HG03378 (cell line): ENCODE data around the gene JAG1.

Experiments used
- ATAC-seq: cut with Tn5 transposase; IDR thresholded peaks from one replicate; pipeline ENCODE4 v1.9.1; 2021; ENCODE audit warnings: mild to moderate bottlenecking, moderate library complexity; ENCODE audit not compliant: unreplicated experiment

The JAG1 gene

DNA sequence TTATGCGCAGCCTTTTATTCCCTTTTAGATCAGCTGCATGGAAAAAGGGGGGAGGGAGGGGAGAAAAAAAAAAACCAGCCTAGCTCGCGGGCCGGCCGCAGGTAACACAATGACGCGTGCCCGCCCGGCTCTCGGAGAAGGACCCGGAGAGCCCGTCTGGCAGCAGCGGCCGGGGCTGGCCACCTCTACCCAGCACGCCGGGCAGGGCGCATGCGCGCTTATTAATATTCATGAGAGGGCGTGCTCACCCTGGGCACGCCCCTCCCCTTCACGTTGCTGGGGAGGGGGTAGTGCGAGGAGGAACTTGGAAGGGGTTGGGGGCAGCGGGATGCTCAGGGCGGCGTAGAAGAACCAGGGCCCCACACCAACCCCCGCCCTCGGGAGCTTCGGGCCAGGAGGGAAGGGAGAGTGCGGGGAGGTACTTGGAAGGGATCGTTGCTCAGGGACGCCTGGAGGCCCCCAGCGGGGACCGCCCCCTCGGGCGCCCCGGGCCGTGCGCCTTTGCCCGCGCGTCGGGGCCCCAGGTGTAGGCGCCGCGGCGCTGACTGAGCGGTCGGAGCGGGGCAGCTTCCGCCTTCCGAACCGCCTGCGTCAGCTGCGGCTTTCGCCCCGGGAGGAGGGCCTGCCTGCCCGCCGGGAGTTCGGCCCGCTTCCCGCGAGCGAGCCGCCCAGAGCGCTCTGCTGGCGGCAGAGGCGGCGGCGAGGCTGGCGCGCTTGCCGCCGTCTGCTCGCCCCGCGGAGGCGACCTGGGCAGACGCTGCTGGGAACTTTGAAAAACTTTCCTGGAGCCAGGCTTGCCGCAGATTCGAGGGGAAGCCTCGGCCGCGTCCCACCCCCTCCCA lies at the start of gene JAG1:
Gene JAG1 (minus strand): TSS at position 158 of the 842 bp plus-strand sequence. CDS start 469 bp downstream, outside the sequence.
- ATAC-seq, result peak; percentile 47

DNA sequence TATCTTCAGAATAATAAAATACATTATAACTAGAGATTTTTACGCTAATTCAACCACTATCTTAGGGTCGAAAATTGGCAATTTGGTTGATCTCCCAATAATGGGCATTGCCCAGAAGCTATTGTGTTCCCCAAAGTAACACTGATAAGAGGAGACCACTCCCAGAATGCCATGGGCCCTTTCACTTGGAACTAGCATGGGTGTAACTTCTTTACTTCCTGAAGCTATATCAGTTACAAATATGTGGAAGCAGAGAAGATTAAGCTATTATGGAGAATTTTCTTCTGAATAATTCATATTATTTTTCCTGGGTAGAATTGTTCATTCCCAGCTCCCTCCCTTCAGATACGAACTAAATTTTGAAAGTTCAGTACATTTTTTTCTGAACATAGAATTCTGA lies 48.2 kb upstream of the JAG1 start:
- ATAC-seq, result no peak

DNA sequence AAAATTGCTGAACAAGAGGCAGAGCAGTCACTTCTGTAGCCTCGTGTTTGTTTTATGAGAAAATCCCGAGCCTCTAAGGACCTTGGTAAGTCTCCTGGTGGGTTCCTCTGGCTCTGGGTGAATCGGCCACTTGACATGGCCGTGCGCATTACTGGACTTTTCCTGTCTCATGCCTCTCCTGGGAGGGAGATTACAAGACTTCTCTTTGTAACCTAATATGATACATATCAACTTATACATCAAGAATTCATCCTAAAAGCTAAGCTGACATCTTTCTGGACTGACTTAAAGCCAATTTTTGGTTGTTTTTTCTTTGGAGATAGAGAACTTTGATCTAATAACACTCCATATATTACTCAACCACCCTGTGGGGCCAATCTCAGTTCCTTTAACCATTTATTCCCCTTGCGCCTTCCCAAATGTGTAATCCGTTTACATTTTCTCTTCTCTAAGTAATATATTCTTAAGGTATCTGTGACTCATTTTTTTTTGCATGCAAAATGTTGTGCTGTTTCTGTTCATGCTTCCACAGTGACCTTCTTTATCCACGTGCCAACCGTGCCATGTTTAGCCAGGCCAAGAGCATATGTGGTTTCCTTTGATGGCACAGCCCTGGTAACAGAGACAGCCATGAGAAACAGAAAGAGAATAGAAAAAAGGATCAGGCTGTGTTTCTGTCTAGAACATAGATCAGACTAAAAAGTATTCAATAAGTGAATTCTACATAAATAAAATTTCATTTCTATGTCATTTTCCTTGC lies 47.5 kb upstream of the JAG1 start:
- no peak for ATAC-seq

DNA sequence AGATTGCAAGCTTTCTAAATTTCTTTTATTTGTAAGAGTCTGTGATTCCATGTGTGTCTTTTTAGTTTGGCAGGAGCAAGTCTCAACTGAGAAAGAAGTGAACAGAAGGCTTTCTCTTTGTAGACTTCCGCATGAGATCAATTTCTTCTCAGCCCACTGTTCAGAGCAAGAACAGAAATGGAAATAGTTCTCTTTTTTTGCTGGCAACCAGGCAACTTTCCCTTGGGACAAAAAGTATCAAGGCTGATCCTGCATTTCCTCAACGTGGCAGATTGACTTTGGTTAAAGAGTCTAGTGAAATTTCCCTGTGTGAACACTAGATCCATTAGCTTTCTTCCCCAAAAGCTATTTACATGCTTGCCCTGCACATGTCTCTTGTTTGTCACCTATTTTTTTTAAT lies 46.8 kb upstream of the JAG1 start:
- ATAC-seq, result no peak

DNA sequence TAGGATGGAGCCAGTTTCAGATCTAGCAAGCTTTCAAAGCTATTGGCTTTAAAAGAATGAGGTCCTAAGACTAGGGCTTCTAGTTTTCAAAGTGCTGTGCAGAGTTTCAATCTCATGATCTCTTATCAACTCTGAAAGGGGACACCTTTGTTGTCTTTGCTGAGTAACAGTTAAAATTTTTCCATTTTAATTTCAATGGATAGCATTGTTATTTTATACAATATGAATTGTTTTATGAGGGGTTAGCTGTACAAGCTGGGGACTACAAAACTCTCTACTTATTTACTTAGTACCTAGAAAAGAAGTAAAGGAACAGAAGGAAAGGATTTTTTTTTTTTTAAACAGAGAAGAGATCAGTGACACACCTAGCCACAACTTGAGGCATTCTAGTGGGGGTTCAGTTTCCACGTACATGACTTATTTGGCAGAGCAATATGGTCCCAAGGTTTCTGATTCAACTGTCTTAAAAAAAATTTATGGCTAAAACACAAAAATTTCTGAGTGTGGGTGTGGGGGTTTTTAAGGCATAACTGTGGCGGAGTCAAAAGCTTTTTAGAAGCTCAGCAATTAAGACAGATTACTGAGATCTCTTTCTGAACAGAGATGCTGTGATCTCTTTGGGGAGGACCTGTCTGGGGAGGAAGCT lies 46.1 kb upstream of the JAG1 start:
- ATAC-seq, result no peak

DNA sequence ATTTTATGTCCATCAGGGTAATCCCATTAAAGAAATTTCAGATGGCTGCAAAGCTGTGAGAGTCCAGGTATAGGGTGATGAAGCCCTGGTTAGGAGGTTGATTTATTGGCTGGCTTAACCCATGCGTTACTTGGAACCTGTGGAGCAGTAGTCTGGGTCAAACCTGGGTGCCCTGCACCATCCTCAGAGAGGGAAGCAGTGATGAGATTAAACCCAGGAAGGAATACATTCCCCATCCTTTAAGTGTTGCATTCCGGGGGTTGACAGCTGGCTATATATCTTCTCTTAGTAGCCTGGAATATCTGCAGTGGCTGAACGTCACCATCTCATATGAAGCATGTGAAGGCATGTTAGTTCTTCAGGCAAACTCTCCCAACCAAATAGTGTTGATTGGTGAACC lies 44.9 kb upstream of the JAG1 start:
- ATAC-seq, result no peak

DNA sequence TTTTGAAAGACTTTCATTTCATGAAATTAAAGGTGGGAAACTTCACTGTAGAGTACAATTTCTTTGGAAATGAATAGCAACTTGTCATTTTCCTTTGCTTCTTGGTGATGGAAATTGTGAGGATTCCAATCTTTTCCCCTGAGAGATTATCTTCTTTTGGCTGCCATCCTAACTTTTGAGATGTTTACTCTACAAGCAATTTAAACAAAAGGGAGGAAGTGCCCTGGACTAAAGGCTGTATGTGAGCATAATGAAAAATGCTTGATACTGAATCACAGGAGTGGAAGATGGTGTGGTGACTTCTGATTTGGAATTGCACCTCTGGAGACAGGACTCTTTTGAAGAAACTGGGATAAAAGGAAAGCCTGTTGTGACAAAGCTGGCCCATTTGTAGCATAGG lies 43.1 kb upstream of the JAG1 start:
- ATAC-seq, result no peak

DNA sequence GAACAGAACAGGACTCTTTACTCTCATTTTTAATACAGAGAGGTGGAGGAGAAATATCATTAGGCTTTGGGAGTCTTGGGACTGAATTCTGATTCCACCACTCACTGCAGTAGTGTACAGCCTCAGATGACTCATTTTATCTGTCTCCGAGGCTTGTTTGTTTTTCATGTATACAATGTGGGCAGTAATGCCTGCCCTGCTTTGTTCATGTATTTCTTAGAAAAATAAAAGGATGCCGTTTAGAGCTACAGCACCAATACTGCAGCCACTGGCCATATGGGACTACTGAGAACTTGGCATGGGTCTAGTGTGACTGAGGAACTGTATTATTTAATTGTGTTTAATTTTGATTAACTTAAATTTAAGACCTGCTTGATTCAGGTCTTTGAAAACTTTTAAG lies 41.2 kb upstream of the JAG1 start:
- ATAC-seq, result no peak

DNA sequence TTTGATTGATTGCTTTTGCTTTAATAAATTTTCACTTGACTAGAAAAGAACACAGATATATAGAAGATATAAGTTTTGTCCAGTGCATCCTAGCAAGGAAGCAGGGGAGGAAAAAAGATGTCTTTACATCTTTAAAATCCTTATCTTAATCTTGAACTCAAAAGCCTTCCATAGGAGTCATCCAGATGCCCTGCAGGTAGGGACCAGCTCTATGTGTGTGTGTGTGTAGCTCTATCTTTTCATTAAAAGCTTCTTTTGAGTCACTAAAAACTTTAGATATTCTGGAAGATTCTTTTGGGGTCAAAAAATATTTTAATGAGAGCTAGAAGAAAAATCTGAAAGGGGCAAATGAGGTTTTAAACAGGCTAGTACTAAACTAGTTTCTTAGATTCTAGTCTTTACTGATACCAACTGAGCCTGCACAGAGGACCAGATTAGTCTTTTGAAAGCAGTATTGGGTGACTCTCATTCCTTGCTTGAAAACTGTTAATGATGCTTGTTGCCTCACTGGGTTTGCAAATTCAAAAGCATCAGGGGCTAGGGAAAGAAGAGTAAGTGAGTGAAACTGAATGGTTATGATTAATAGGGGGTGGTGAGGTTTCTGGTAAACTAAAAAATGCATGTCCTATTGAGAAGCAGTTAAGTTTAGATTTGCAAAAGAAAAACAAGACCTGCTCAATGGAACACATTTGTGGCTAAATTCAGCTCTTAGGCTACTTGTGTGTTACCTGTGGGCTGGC lies 40.6 kb upstream of the JAG1 start:
- no peak for ATAC-seq

DNA sequence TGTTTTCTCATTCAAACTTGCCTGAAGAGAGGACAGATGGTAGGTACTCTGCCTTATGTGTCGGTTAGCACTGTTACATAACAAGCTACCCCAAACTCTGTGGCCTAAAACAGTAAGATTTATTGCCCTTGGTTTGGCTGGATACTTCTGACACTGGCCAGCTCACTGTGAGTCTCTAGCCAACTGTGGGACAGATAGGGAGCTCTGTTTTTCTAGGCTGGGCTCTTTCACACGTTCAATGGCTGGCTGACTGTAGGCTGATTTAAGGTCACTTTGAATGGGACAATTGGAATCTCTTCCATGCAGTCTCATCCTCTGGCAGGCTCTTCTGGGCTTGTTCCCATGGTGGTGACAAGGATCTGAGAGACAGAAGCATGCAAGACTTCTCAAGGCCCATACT lies 39.4 kb upstream of the JAG1 start:
- ATAC-seq, result no peak

DNA sequence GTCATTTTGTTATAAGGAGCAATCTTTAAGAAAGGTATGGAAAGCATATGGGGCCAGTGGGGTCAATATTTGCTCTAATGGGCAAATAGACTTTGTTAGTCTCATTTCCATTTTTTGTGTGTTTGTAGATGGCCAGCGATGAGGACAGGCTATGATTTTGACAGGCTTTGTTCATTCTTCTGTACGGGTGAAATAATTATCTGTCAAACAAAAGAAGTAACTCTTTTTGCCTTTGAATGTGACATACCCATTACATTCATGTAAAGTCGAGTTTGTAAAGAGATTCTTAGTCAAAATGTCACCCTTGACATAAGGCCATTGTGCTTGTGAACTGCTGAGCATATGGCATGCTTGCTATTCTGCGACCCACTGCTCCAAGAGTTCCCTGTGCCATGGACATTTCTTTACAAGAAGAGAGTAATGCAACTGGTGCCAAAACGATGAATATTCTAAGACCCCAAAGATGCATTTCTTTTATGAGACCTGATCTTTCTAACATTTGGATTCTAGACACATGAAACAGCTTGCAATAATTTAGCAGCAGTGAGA lies 38.2 kb upstream of the JAG1 start:
- ATAC-seq, result no peak

DNA sequence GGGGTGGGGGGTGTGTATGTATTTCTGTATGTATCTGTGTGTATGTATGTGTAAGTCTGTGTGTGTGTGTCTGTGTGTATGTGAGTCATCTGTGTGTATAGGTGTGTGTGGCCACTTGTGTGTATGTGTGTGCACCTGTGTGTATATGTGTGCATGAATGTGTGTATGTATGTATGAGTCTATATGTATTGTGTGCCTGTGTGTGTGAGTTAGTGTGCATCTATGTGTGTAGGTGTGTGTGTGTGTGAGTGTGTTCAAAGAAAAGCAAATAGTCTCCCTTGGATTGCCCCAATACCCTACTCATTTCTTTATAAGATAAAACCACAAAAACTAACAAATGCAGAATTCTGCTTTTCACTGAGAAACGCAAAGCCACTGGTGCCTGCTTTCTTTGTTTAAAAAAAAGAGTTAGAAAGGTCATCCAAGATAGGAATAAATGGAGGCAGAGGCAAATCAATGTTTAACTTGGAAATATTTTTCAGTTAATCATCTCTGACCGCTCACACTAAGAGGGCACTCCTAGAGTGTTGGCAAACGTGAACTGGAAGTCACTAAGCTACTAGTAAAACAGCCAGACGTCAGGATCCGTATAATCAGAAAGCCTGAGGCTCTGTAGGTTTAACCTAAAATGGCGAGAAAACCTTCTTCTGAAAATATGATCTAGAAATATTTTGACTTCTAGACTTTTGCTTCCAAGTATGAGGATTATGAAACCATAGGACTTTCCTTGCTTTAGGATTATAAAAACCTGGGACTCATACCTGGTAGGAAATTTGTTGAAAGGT lies 37.4 kb upstream of the JAG1 start:
- ATAC-seq, result no peak

DNA sequence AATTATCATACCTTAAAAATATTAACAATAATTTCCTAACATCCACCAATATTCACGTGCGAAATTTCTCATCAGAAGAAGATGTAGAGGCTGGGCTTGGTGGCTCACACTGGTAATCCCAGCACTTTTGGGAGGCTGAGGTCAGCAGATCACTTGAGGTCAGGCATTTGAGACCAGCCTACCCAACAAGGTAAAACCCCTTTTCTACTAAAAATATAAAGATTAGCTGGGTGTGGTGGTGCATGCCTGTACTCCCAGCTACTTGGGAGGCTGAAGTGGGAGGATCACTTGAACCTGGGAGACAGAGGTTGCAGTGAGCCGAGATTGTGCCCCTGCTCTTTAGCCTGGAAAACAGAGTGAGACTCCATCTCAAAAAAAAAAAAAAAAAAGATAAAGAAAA lies 36.1 kb upstream of the JAG1 start:
- no peak for ATAC-seq

DNA sequence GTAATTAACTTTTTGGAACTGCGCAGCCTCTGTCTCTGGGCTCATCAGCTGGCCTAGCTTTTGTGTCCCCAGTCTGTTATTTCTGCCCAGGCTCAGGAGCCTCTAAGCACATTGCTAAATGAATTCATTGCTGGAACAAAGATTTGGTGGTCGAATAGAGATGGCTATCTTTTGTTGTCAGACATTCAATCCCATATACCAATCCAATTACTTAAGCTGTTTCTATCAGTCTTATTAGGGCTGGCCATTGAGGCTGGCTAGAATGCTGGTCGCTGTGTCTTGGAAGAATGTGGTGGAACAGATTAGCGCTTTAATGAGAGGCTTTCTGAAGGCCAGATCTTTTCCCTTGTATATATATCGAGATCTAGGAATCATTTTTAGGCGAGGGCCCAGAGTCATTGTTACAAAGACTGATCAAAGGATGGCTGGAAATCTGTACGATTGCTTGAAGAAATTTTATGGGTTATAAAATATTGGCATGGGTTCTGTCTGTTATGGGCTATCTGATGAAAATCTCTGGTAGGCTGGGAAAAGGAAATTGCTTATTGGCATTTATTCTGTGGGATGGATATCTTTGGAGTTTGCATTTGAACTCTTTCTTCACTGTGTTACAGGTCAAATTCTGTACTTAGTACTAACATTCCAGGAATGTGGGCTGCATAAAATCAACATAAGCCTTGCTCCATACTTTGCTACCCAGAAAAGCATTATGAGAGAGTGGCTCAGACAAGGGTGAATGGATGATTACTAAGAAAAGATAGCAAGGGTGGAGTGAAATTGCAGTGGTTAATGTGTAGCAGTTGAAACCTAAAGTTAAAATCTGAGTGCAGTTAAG lies 34.8 kb upstream of the JAG1 start:
- ATAC-seq, result no peak

DNA sequence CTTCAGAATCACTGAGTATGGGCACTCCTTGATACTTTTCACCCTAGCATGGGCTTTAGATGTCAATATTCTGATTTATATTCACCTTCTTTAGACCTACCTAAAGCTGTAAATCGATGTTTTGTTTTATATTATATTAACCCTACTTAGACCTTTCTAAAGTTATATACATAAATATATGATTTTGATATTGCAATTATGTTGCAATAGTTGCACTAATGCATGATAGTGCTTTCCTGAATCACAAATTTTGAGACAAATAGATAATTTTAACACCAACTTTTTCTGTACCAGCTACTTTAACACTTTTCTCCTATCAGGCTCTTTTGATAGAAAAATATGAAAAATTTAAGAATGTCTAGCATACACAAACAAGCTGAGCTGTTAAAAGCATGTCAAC lies 34.0 kb upstream of the JAG1 start:
- no peak for ATAC-seq

DNA sequence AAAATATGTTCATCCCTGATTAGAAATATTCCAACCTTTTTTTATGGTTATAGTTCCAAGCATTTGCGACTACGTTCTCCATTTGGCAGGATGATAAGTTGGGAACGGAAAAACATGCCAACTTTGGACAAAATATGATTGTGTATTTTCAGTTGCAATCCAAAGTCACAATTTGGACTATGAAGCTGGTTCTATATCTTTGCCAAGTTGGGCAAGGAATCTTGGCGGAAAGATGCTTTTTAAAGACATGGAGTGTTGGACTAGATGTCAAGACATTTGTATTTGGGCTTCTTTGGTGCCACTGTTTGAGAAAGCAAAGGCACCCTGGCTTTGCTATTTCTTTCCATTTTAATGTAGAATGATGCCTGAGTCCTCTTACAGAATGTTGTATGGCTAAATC lies 33.3 kb upstream of the JAG1 start:
- ATAC-seq, result no peak

DNA sequence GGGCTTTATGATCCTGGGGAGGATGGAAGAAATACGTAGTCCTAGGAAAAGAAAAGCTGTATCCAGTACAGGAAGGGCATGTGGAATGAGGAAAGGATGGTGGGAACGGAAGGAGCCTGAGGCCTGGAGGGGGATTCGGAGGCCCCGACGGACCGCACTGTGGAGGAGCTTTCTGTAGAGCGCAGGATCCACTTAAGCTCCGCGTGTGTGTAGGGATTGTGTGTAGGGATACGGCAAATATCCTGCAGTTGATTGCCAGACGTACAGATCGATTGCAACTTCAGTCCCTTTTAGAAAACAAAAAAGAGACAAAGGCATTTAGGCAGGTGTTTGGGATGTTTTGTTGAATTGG lies 32.6 kb upstream of the JAG1 start:
- ATAC-seq, result no peak

DNA sequence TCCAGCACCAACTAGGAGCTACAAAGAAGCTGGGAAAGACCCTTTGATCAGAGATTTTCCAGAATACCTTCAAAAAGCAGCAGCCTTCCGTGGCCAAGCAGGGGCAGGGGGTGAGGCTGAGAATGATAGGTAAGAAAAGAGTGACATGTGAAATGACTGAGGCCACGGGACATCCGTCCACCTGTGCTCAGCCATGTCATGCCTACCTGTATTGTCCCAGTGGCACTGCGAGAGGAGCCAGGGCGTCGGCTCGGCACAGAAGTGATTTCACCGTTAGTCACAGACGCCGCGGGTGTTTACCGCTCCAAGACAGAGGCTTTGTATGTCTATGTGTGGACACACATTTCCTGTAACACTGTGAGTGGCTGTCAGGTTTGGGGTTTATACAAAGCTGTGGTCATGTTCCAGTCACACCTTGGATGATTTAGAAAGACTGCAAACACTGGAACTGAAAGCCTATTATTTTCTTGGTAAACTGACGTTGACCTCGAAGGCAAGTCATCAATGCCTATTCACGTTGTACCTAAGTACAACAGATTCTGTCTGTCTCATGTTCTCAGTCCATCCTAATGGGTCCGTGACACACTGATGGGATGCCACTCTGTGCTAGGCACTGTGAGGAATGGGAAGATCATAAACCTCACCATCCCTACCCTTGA lies 32.1 kb upstream of the JAG1 start:
- ATAC-seq, result no peak

DNA sequence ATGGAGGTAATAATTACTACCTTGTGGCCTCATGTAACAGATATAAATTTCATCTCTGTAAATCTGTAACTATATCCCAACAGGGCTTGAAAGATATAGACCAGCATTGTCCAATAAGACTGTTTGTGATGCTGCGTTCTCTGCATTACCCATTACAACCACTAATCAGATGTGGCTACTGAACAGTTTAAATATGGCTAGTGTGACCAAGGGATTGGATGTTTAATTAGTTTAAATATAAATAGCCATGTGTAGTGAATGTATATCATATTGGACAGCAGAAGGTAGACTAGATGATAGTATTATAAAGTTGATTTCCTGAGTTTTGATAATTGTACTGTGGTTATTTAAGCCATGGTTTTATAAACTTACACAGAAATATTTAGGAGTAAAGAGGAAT lies 27.8 kb upstream of the JAG1 start:
- no peak for ATAC-seq
